Stimulated activated CD8-positive, alpha-beta memory T cell treated with anti-CD3 and anti-CD28 coated beads, Interleukin-15, amount 100 ng/mL, for 1 hour (primary cell): ENCODE data around the gene EML2.

Source experiments
- DNase-seq: peaks from one replicate; pipeline ENCODE4 v3.0.0-alpha.2; 2020; ENCODE audit warnings: low read depth

Gene EML2

GRCh38 chr19:45587873-45588272, 51.3 kb downstream of the EML2 start:
- DNase-seq, result no peak

- no peak for DNase-seq
These were observed 54.0 kb downstream of the EML2 start for GRCh38 chr19:45585158-45585577.

- peak; percentile 98 for DNase-seq
These were observed 54.7 kb downstream of the EML2 start, which contains the start of gene OPA3 for GRCh38 chr19:45584332-45585157. Gene OPA3, minus strand, starts transcription at chr19:45584802. Its CDS starts 38 bp downstream, at chr19:45584764.

- no peak for DNase-seq
These were observed 57.6 kb downstream of the EML2 start for GRCh38 chr19:45581576-45581975.

GRCh38 chr19:45578861-45579260, 60.3 kb downstream of the EML2 start:
- DNase-seq, result no peak

GRCh38 chr19:45577111-45577905, 61.9 kb downstream of the EML2 start:
- no peak for DNase-seq

- DNase-seq, result no peak
These were observed 62.5 kb downstream of the EML2 start for GRCh38 chr19:45576682-45577081.

GRCh38 chr19:45575216-45575615, 64.0 kb downstream of the EML2 start:
- no peak for DNase-seq

- no peak for DNase-seq
These were observed 64.7 kb downstream of the EML2 start for GRCh38 chr19:45574526-45574925.

GRCh38 chr19:45571457-45572220, 67.6 kb downstream of the EML2 start:
- no peak for DNase-seq

- peak; percentile 27 for DNase-seq
These were observed 69.4 kb downstream of the EML2 start for GRCh38 chr19:45569619-45570421.

GRCh38 chr19:45568732-45569131, 70.5 kb downstream of the EML2 start:
- no peak for DNase-seq

GRCh38 chr19:45567609-45568008, 71.6 kb downstream of the EML2 start:
- no peak for DNase-seq

- DNase-seq, result no peak
These were observed 74.9 kb downstream of the EML2 start for GRCh38 chr19:45564131-45564780.

GRCh38 chr19:45560686-45561085, 78.5 kb downstream of the EML2 start:
- DNase-seq, result no peak

GRCh38 chr19:45560038-45560437, 79.2 kb downstream of the EML2 start:
- no peak for DNase-seq
